MM.1S (cell line): ENCODE data around the gene CERT1.

Source experiments
- EZH2 ChIP-seq: fragments of 300-600 bp; sonication (generic); optimal IDR thresholded peaks from 2 replicates; pipeline ENCODE3; 2017; ENCODE audit warnings: low read depth, mild to moderate bottlenecking, antibody characterized with exemption, low read length, mixed read lengths
- TF ChIP-seq, protein P1 (sequence below): fragments of 300-600 bp; sonication (generic); IDR thresholded peaks from 2 replicates; pipeline ENCODE4 v1.5.1; 2016; ENCODE audit warnings: antibody characterized with exemption, low read length, mixed read lengths

DNA sequence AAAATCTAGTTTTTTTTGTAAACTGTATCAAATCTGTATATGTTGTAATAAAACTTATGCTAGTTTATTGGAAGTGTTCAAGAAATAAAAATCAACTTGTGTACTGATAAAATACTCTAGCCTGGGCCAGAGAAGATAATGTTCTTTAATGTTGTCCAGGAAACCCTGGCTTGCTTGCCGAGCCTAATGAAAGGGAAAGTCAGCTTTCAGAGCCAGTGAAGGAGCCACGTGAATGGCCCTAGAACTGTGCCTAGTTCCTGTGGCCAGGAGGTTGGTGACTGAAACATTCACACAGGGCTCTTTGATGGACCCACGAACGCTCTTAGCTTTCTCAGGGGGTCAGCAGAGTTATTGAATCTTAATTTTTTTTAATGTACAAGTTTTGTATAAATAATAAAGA, 150.1 kb downstream of the CERT1 start:
- TF ChIP-seq, protein P1, sequence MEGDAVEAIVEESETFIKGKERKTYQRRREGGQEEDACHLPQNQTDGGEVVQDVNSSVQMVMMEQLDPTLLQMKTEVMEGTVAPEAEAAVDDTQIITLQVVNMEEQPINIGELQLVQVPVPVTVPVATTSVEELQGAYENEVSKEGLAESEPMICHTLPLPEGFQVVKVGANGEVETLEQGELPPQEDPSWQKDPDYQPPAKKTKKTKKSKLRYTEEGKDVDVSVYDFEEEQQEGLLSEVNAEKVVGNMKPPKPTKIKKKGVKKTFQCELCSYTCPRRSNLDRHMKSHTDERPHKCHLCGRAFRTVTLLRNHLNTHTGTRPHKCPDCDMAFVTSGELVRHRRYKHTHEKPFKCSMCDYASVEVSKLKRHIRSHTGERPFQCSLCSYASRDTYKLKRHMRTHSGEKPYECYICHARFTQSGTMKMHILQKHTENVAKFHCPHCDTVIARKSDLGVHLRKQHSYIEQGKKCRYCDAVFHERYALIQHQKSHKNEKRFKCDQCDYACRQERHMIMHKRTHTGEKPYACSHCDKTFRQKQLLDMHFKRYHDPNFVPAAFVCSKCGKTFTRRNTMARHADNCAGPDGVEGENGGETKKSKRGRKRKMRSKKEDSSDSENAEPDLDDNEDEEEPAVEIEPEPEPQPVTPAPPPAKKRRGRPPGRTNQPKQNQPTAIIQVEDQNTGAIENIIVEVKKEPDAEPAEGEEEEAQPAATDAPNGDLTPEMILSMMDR: no peak
- TF ChIP-seq EZH2: no peak
